DOHH2 (cell line): Measurements from ENCODE around the gene OTX1.
A peak's percentile ranks its signal among the peaks of the same experiment; 100 is the strongest.

Source experiments
- H3F3A ChIP-seq: fragments of 200-600 bp; sonication (generic), shearing (Covaris generic); 2 replicates; pipeline ENCODE4 v1.6.0; 2016; ENCODE audit warnings: antibody characterized with exemption, mild to moderate bottlenecking; ENCODE audit not compliant: control insufficient read depth, insufficient read depth
- H3K27ac ChIP-seq: fragments of 200-600 bp; sonication (generic); 2 replicates; pipeline ENCODE4 v1.5.1; 2014; ENCODE audit warnings: low read depth, mild to moderate bottlenecking, low read length, moderate library complexity
- H3K27me3 ChIP-seq: fragments of 200-600 bp; sonication (generic); 2 replicates; pipeline ENCODE4 v1.6.1; 2014; ENCODE audit warnings: mild to moderate bottlenecking, low read length, mixed read lengths; ENCODE audit not compliant: control insufficient read depth
- H3K36me3 ChIP-seq: fragments of 200-600 bp; sonication (generic); 2 replicates; pipeline ENCODE4 v1.6.1; 2014; ENCODE audit warnings: mild to moderate bottlenecking, low read length, moderate library complexity, mixed read lengths; ENCODE audit not compliant: control insufficient read depth
- H3K4me1 ChIP-seq: fragments of 200-600 bp; sonication (generic); 2 replicates; pipeline ENCODE4 v1.6.1; 2014; ENCODE audit warnings: mild to moderate bottlenecking, low read length, mixed read lengths; ENCODE audit not compliant: control insufficient read depth
- H3K4me2 ChIP-seq: fragments of 200-600 bp; sonication (generic); 2 replicates; pipeline ENCODE4 v1.6.0; 2014; ENCODE audit warnings: mild to moderate bottlenecking, low read length, moderate library complexity
- H3K4me3 ChIP-seq: fragments of 200-600 bp; sonication (generic); 2 replicates; pipeline ENCODE4 v1.5.1; 2014; ENCODE audit warnings: mild to moderate bottlenecking, low read length, mixed read lengths
- H3K79me2 ChIP-seq: fragments of 200-600 bp; sonication (generic); 2 replicates; pipeline ENCODE4 v1.6.1; 2014; ENCODE audit warnings: mild to moderate bottlenecking, low read length, mixed read lengths; ENCODE audit not compliant: control insufficient read depth
- H3K9me2 ChIP-seq: fragments of 200-600 bp; sonication (generic); replicated peaks from 2 replicates; pipeline ENCODE4 v1.6.1; 2014; ENCODE audit warnings: mild to moderate bottlenecking, low read length, mixed read lengths; ENCODE audit not compliant: control insufficient read depth
- H3K9me3 ChIP-seq: fragments of 200-600 bp; sonication (generic); 2 replicates; pipeline ENCODE4 v1.6.1; 2014; ENCODE audit warnings: antibody characterized with exemption, low read length, mixed read lengths; ENCODE audit not compliant: control insufficient read depth, insufficient read depth
- H4K20me1 ChIP-seq: fragments of 200-600 bp; sonication (generic); 2 replicates; pipeline ENCODE4 v1.6.0; 2014; ENCODE audit warnings: low read depth, mild to moderate bottlenecking, antibody characterized with exemption, low read length, moderate library complexity; ENCODE audit not compliant: control insufficient read depth, insufficient read depth
- CTCF ChIP-seq: fragments of 200-600 bp; sonication (generic); IDR thresholded peaks from one replicate; pipeline ENCODE4 v1.5.1; 2014; ENCODE audit warnings: antibody characterized with exemption, mild to moderate bottlenecking, low read depth, low read length; ENCODE audit not compliant: poor library complexity, severe bottlenecking
- EZH2phosphoT487 ChIP-seq: fragments of 200-600 bp; sonication (generic); IDR thresholded peaks from 2 replicates; pipeline ENCODE4 v1.6.1; 2017; ENCODE audit warnings: borderline replicate concordance, mild to moderate bottlenecking, antibody characterized with exemption, low read length, moderate library complexity, mixed read lengths

Gene OTX1

GRCh38 chr2:63049211-63049969, 1.2 kb upstream of the OTX1 start:
- TF ChIP-seq EZH2phosphoT487 (peak; percentile 62; the same call in 1 of the 2 replicates), CTCF (no peak)
- H3K27me3 ChIP-seq = peaks cover 59% of the 10 kb centered on the region
- no peaks in the 10 kb centered on the region for H3K79me2 ChIP-seq
- peaks cover 15% of the 10 kb centered on the region for H3F3A ChIP-seq
- H3K36me3 ChIP-seq = no peaks in the 10 kb centered on the region
- H3K4me1 ChIP-seq = peaks cover 34% of the 10 kb centered on the region
- no peak overlapping the region for H3K27ac ChIP-seq
- peak overlapping the region; percentile 94 for H3K4me3 ChIP-seq
- no peaks in the 10 kb centered on the region for H3K9me2 ChIP-seq
- H4K20me1 ChIP-seq = 0 out of 2 replicates have a peak, but pooled peaks cover 3% of the 10 kb centered on the region
- no peaks in the 10 kb centered on the region for H3K9me3 ChIP-seq
- H3K4me2 ChIP-seq = peak overlapping the region; percentile 91

GRCh38 chr2:63049970-63050333, 678 bp upstream of the OTX1 start:
- Histone ChIP-seq H3F3A (peaks cover 15% of the 10 kb centered on the region), H3K4me3 (peak overlapping the region; percentile 94), H3K9me3 (no peaks in the 10 kb centered on the region), H3K36me3 (no peaks in the 10 kb centered on the region), H3K79me2 (no peaks in the 10 kb centered on the region), H3K4me2 (peak overlapping the region; percentile 91), H3K27me3 (peaks cover 62% of the 10 kb centered on the region), H4K20me1 (0 out of 2 replicates have a peak, but pooled peaks cover 3% of the 10 kb centered on the region), H3K4me1 (peaks cover 35% of the 10 kb centered on the region), H3K9me2 (no peaks in the 10 kb centered on the region), H3K27ac (no peak overlapping the region)
- TF ChIP-seq EZH2phosphoT487 (0 out of 2 replicates have a peak, but pooled peaks have one; percentile 9), CTCF (no peak)

- H3K4me1 ChIP-seq = peaks cover 35% of the 10 kb centered on the region
- no peaks in the 10 kb centered on the region for H3K9me3 ChIP-seq
- H3K36me3 ChIP-seq = no peaks in the 10 kb centered on the region
- H3K4me2 ChIP-seq = peak overlapping the region; percentile 91
- H3K9me2 ChIP-seq = no peaks in the 10 kb centered on the region
- no peak overlapping the region for H3K27ac ChIP-seq
- H3K79me2 ChIP-seq = no peaks in the 10 kb centered on the region
- H3K4me3 ChIP-seq = peak overlapping the region; percentile 94
- H3K27me3 ChIP-seq = peaks cover 62% of the 10 kb centered on the region
- 0 out of 2 replicates have a peak, but pooled peaks cover 3% of the 10 kb centered on the region for H4K20me1 ChIP-seq
- TF ChIP-seq EZH2phosphoT487 (0 out of 2 replicates have a peak, but pooled peaks have one; percentile 58), CTCF (no peak)
- peaks cover 12% of the 10 kb centered on the region for H3F3A ChIP-seq
Observed at GRCh38 chr2:63051042-63051794, 588 bp downstream of the OTX1 start.
